PC-3 (cell line): ENCODE data around the gene CEP70. TPM values are rescaled to one million over a fixed set of nuclear protein-coding genes. Genes with fewer than 3 reads are reported as not detected.

Experiments used
- ATAC-seq: fragments of 200-7000 bp; cut with Tn5 transposase; 2 replicates; pipeline ENCODE4 v1.9.1; 2020; ENCODE audit warnings: mild to moderate bottlenecking, moderate library complexity
- Bru-seq: library from RNA; stranded (reverse); fragments of 400-500 nt; gene quantifications from one replicate; lab custom pipeline; 2021; lab: Mats Ljungman, UMichigan
- BruChase-seq, 2 experiments: library from RNA; stranded (reverse); fragments of 400-500 nt; gene quantifications; one replicate each; lab custom pipeline; 2021; lab: Mats Ljungman, UMichigan
- BruUV-seq: library from RNA; stranded (reverse); fragments of 400-500 nt; replicated peaks from 2 replicates; lab custom pipeline; 2021; lab: Mats Ljungman, UMichigan
- CTCF ChIA-PET: fragments of 300-600 bp; sonication (Branson Sonifier 250); formaldehyde crosslinking; loops from one replicate; lab custom pipeline; 2022; ENCODE audit warnings: antibody characterized with exemption; lab: Charles Lee
- POLR2A ChIA-PET: fragments of 300-600 bp; sonication (Branson Sonifier 250); formaldehyde crosslinking; loops from one replicate; lab custom pipeline; 2022; ENCODE audit warnings: antibody characterized with exemption; ENCODE audit not compliant: unreplicated experiment; lab: Charles Lee
- DNase-seq: peaks from one replicate; pipeline ENCODE4 v3.0.0-alpha.2; 2015
- H2AFZ ChIP-seq: fragments of 300-600 bp; sonication (generic); 2 replicates; pipeline ENCODE4 v1.6.0; 2016; ENCODE audit warnings: antibody characterized with exemption, low read length
- H3F3A ChIP-seq: fragments of 300-600 bp; sonication (generic); one replicate; pipeline ENCODE4 v1.6.0; 2017; ENCODE audit warnings: antibody characterized with exemption, low read length, control low read depth, mild to moderate bottlenecking; ENCODE audit not compliant: unreplicated experiment
- H3K27ac ChIP-seq: fragments of 300-600 bp; sonication (generic); 2 replicates; pipeline ENCODE4 v1.5.1; 2016; ENCODE audit warnings: mild to moderate bottlenecking, low read length
- H3K27me3 ChIP-seq: fragments of 300-600 bp; sonication (generic); 2 replicates; pipeline ENCODE4 v1.6.1; 2016; ENCODE audit warnings: low read length, mixed read lengths
- H3K36me3 ChIP-seq: fragments of 300-600 bp; sonication (generic); 2 replicates; pipeline ENCODE4 v1.6.1; 2016; ENCODE audit warnings: low read depth, mixed run types, low read length, mixed read lengths
- H3K4me1 ChIP-seq: fragments of 300-600 bp; sonication (generic); 2 replicates; pipeline ENCODE4 v1.5.1; 2016; ENCODE audit warnings: low read length; ENCODE audit not compliant: insufficient read depth
- H3K4me2 ChIP-seq: fragments of 300-600 bp; sonication (generic); 2 replicates; pipeline ENCODE4 v1.6.0; 2016; ENCODE audit warnings: low read length
- H3K4me3 ChIP-seq: fragments of 300-600 bp; sonication (generic); 2 replicates; pipeline ENCODE4 v1.5.1; 2016; ENCODE audit warnings: mild to moderate bottlenecking, low read length, mixed read lengths
- H3K79me2 ChIP-seq: fragments of 300-600 bp; sonication (generic); 2 replicates; pipeline ENCODE4 v1.6.1; 2017; ENCODE audit warnings: low read length, mixed read lengths
- H3K9ac ChIP-seq: fragments of 300-600 bp; sonication (generic); 2 replicates; pipeline ENCODE4 v1.6.0; 2016; ENCODE audit warnings: mild to moderate bottlenecking, low read length
- H3K9me2 ChIP-seq: fragments of 300-600 bp; sonication (generic); replicated peaks from 2 replicates; pipeline ENCODE4 v1.6.1; 2016; ENCODE audit warnings: mixed run types, low read length, mixed read lengths
- H3K9me3 ChIP-seq: fragments of 300-600 bp; sonication (generic); 2 replicates; pipeline ENCODE4 v1.6.1; 2016; ENCODE audit warnings: low read length, mixed read lengths
- H4K20me1 ChIP-seq: fragments of 300-600 bp; sonication (generic); 2 replicates; pipeline ENCODE4 v1.6.1; 2016; ENCODE audit warnings: low read length, mixed read lengths
- EZH2 ChIP-seq: fragments of 300-600 bp; sonication (generic); IDR thresholded peaks from one replicate; pipeline ENCODE4 v1.6.1; 2017; ENCODE audit warnings: antibody characterized with exemption, mild to moderate bottlenecking, low read length; ENCODE audit not compliant: unreplicated experiment
- EZH2phosphoT487 ChIP-seq: fragments of 300-600 bp; sonication (generic); IDR thresholded peaks from 2 replicates; pipeline ENCODE4 v1.6.1; 2018; ENCODE audit warnings: mild to moderate bottlenecking, antibody characterized with exemption, low read length, borderline replicate concordance
- intact Hi-C: fragments of 100-400 bp; cut with micrococcal nuclease; formaldehyde crosslinking; loops from 2 replicates; pipeline ENCODE4 v1.9.0; 2023
- long read RNA-seq: library from polyadenylated mRNA; unstranded; transcript quantifications from one replicate; pipeline ENCODE4 v2.0.0, GENCODE V29; 2021; ENCODE audit not compliant: unreplicated experiment
- total RNA-seq: library from RNA; depleted of rRNA; stranded (reverse); fragments of >200 nt; gene quantifications from 2 replicates; pipeline ENCODE4 v1.2.3, GENCODE V29; 2014; rRNA removed
- TF ChIP-seq, protein P1 (sequence below): fragments of 300-600 bp; sonication (generic); conservative IDR thresholded peaks from 2 replicates; pipeline ENCODE4 v1.5.1; 2017; ENCODE audit warnings: antibody characterized with exemption, low read depth, mild to moderate bottlenecking, low read length

The CEP70 gene, protein sequence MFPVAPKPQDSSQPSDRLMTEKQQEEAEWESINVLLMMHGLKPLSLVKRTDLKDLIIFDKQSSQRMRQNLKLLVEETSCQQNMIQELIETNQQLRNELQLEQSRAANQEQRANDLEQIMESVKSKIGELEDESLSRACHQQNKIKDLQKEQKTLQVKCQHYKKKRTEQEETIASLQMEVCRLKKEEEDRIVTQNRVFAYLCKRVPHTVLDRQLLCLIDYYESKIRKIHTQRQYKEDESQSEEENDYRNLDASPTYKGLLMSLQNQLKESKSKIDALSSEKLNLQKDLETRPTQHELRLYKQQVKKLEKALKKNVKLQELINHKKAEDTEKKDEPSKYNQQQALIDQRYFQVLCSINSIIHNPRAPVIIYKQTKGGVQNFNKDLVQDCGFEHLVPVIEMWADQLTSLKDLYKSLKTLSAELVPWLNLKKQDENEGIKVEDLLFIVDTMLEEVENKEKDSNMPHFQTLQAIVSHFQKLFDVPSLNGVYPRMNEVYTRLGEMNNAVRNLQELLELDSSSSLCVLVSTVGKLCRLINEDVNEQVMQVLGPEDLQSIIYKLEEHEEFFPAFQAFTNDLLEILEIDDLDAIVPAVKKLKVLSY
- total RNA-seq = 11.3 and 16.7 TPM in 2 replicates
- Bru-seq, nascent RNA = percentile 81 among the genes with signal in this experiment
- percentile 60 among the genes with signal in this experiment for BruChase-seq, experiment 1, labeled RNA remaining after a 6-hour chase
- BruChase-seq, experiment 2, labeled RNA remaining after a 2-hour chase = percentile 72 among the genes with signal in this experiment
- long read RNA-seq, transcript CEP70-201 (18 exons, 2,732 nt) = major isoform, 12 of 51 reads
- long read RNA-seq, partial matches to known transcripts = 16 of 51 reads
- long read RNA-seq, other reads (novel, unspliced or antisense) = 16 of 51 reads

DNA sequence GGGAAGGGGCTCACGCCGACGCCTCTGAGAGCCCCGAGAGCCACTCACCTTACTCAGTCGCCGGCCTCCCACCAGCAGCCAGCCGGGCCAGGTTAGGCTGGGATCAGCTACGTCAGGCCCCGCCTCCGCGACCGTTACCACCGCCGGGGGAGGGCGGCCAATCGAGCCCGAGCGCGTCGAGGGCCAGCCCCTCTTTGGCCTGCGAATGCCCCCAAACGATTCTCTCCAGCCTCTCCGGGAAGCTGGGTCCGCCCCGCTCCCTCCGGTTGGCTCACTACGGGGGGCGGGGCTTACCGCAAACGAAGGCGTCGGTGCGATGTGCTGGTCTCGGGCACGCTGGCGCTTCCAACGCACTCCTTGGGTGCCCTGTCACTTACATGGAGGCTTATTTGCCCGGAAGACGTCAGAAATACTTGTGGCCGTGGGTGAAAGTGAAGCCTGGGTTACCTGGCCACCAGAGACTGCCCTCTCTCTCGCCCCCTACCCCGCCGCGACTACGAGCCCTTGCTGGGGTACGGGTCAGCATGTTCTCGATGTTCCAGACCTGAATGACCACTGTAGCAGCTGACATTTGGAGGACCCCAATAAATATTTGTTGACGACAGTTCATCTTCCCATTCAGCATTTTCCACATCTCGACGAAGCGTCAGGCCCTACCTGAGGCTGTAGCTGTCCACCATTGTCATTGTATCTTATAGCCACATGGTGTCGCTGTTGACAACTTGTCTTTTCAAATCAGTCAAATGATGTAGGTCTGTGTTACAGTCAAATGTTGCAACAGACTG, at the start of gene CEP70:
Gene CEP70, minus strand, starts transcription at position 111 of the 785 bp plus-strand sequence. CDS start 21,333 bp downstream, outside the sequence.
- 0 out of 2 replicates have a peak, but pooled peaks cover 9% of the 10 kb centered on the region for H3K4me1 ChIP-seq
- TSS peak; percentile 98 for BruUV-seq
- peak within 1 kb of the TSS; percentile 69 for H3K9ac ChIP-seq
- H3K9me2 ChIP-seq = no peaks in the 10 kb centered on the region
- H4K20me1 ChIP-seq = no peaks in the 10 kb centered on the region
- peak within 1 kb of the TSS; percentile 91 for H3K4me3 ChIP-seq
- H3K4me2 ChIP-seq = peak within 1 kb of the TSS; percentile 99
- peak; percentile 91 for ATAC-seq
- CTCF ChIA-PET = interaction anchor here (0.5 to 2.8 kb wide), 8 partner anchors 92 to 342 kb away, joined by 3 to 18 read pairs (median 4); no protein-coding TSS in a partner anchor
- intact Hi-C loops = loop anchor here (1.0 to 5.0 kb wide), 8 partner anchors 100 to 328 kb away; partner anchors contain the start of gene PIK3CB
- peak within 1 kb of the TSS; percentile 62 for H3K27ac ChIP-seq
- POLR2A ChIA-PET = interaction anchor here (0.6 kb wide), 3 partner anchors 16 to 321 kb away, joined by 3 read pairs; no protein-coding TSS in a partner anchor
- no peaks in the 10 kb centered on the region for H3K27me3 ChIP-seq
- H3F3A ChIP-seq = no peaks in the 10 kb centered on the region
- peaks cover 22% of the 10 kb centered on the region for H3K79me2 ChIP-seq
- H3K36me3 ChIP-seq = no peaks in the 10 kb centered on the region; the same call in 1 of the 2 replicates
- TF ChIP-seq EZH2 = no peak
- TF ChIP-seq, protein P1, sequence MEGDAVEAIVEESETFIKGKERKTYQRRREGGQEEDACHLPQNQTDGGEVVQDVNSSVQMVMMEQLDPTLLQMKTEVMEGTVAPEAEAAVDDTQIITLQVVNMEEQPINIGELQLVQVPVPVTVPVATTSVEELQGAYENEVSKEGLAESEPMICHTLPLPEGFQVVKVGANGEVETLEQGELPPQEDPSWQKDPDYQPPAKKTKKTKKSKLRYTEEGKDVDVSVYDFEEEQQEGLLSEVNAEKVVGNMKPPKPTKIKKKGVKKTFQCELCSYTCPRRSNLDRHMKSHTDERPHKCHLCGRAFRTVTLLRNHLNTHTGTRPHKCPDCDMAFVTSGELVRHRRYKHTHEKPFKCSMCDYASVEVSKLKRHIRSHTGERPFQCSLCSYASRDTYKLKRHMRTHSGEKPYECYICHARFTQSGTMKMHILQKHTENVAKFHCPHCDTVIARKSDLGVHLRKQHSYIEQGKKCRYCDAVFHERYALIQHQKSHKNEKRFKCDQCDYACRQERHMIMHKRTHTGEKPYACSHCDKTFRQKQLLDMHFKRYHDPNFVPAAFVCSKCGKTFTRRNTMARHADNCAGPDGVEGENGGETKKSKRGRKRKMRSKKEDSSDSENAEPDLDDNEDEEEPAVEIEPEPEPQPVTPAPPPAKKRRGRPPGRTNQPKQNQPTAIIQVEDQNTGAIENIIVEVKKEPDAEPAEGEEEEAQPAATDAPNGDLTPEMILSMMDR = peak; percentile 84
- no peaks in the 10 kb centered on the region for H3K9me3 ChIP-seq
- DNase-seq = peak; percentile 93
- peak within 1 kb of the TSS; percentile 99 for H2AFZ ChIP-seq

DNA sequence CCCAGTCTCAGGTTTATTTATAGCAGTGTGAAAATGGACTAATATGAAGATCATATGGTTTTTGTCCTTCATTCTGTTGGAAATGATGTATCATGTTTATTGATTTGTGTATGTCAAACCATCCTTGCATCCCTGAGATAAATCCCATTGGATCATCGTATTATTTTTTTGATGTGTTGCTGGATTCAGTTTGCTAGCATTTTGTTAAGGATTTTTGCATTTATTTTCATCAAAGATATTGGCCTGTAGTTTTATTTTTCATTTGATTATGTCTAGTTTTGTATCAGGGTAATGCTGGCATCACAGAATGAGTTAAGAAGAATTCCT, 48.8 kb upstream of the CEP70 start:
- no peaks in the 10 kb centered on the region for H3K4me1 ChIP-seq
- no peak overlapping the region for H3K9ac ChIP-seq
- no TSS peak for BruUV-seq
- no peak overlapping the region for H2AFZ ChIP-seq
- H3K27ac ChIP-seq = no peak overlapping the region
- no peak overlapping the region for H3K4me2 ChIP-seq
- no peaks in the 10 kb centered on the region for H3K36me3 ChIP-seq
- H4K20me1 ChIP-seq = no peaks in the 10 kb centered on the region
- no peaks in the 10 kb centered on the region for H3K27me3 ChIP-seq
- ATAC-seq (no peak), DNase-seq (no peak)
- H3K79me2 ChIP-seq = no peaks in the 10 kb centered on the region
- no peaks in the 10 kb centered on the region for H3K9me2 ChIP-seq
- H3F3A ChIP-seq = no peaks in the 10 kb centered on the region
- TF ChIP-seq EZH2phosphoT487 (no peak), EZH2 (no peak)
- TF ChIP-seq, protein P1 = no peak
- intact Hi-C loops = no loop called here
- H3K9me3 ChIP-seq = no peaks in the 10 kb centered on the region
- no peak overlapping the region for H3K4me3 ChIP-seq
- POLR2A ChIA-PET = no interaction called here
- CTCF ChIA-PET = no interaction called here
